ENCODE data around the gene CTU2.
"Not testable (repeated sequence)": the region's sequence is repeated elsewhere in the genome, so short reads cannot be mapped to it uniquely, and the experiment has no call there.

CTU2 gene

DNA sequence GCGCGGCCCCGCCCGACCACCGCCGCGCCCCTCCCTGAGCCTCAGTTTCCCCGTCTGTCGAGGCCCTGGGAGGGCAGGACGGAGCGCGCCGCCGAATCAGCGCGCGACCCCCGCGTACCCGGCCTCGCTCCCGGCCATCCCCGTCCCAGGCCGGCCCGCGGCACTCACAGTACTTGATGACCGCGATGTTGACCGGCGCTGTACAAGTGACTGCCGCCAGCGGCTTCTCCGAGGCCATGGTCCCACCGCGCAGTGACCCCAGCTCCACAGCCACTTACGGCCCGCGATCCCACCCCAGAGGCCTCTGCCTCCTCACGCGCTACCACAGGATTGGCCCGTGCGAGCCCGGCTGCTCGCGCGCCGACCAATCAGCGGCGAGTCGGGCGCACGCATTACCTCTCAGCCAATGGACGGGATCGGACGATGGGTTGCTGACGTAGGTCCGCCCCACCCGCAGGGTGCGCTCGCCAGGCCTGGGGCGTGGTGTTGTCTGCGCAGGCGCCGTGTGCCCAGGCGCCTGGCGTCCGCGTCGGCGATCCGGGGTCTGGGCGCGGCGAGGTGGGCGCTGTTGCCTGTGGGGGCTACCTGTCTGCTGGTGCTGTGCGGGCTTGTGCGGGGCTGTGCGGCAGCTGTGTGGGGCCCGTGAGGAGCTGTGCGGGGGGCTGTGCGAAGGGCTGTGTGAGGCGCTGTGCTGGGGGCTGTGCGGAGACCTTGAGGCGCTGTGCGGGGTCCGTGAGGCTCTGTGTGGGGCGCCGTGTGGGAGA is 43.3 kb upstream of the CTU2 start, which contains the start of gene MVD:
MVD (minus strand) TSS at position 249 of the 764 bp plus-strand sequence; CDS start at position 238, 11 bp downstream.
- Histone ChIP-seq H3K27ac (peak within 1 kb of the TSS; percentile 73 to 89), H3K4me3 (peak within 1 kb of the TSS; percentile 96)
- TF ChIP-seq, protein P1, sequence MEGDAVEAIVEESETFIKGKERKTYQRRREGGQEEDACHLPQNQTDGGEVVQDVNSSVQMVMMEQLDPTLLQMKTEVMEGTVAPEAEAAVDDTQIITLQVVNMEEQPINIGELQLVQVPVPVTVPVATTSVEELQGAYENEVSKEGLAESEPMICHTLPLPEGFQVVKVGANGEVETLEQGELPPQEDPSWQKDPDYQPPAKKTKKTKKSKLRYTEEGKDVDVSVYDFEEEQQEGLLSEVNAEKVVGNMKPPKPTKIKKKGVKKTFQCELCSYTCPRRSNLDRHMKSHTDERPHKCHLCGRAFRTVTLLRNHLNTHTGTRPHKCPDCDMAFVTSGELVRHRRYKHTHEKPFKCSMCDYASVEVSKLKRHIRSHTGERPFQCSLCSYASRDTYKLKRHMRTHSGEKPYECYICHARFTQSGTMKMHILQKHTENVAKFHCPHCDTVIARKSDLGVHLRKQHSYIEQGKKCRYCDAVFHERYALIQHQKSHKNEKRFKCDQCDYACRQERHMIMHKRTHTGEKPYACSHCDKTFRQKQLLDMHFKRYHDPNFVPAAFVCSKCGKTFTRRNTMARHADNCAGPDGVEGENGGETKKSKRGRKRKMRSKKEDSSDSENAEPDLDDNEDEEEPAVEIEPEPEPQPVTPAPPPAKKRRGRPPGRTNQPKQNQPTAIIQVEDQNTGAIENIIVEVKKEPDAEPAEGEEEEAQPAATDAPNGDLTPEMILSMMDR (IDR thresholded peaks at IDR 0.05), result no peak
- peak; percentile 98 for DNase-seq (ENCODE audit: low spot score)

DNA sequence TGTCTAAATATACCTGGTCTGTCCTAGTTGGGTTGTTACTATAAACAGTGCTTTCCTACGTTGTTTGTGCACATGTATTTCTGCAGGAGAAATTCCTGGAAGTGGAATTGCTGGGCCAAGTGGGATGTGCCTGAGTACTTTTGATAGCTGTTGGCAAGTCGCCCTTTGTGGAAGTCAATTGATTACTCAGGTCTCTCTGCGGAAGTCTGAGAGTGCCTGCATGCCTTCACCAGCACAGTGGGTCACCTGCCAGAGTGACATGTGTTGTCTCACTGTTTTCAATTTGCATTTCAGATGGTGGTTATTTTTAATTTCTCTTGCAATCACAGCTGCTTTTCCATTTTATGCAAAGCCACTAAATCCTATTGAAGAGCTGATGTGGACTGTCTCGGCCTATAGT is 41.2 kb upstream of the CTU2 start:
- no peak for DNase-seq (ENCODE audit: low spot score)
- Histone ChIP-seq H3K27ac (no peak overlapping the region), H3K4me3 (no peak overlapping the region)
- TF ChIP-seq, protein P1 (IDR thresholded peaks at IDR 0.05), result no peak

DNA sequence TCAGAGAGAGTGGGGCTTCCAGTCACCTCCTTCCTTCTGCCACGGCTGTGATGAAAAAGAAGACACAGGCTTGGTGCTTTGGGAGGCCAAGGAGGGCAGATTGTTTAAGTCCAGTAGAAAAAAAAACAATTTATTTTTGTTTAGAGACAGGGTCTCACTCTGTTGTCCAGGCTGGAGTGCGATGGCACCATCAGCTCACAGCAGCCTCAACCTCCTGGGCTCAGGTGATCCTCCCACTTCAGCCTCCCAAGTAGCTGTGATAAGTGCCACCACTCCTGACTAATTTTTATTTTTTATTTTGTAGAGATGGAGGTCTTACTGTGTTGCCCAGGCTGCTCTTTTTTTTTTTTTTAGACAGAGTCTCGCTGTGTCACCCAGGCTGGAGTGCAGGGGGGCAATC is 40.7 kb upstream of the CTU2 start:
- Histone ChIP-seq H3K4me3 (no peak overlapping the region), H3K27ac (no peak overlapping the region)
- TF ChIP-seq, protein P1 (IDR thresholded peaks at IDR 0.05), result no peak
- no peak for DNase-seq (ENCODE audit: low spot score)

DNA sequence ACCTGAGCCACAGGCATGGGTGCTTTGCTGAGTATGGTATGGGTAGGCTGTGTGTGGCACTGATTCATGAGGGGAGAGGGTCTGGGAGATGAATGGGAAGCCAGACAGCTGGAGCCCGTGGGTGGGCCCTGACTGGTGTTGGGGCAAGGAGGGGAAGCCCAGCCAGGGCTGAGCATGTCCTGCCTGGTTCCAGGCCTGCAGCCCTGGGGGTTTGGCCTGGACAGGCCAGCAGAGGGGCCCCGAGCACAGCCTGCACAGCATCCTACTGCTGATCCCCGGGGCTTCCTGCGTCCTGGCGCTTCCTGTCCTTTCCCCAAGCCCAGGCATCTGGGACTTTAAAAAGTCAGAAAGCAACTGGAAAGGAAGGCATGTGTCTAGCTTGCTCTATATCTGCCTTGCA is 38.8 kb upstream of the CTU2 start:
- TF ChIP-seq, protein P1 (IDR thresholded peaks at IDR 0.05), result no peak
- Histone ChIP-seq H3K27ac (no peak overlapping the region), H3K4me3 (no peak overlapping the region)
- DNase-seq (ENCODE audit: low spot score), result no peak

DNA sequence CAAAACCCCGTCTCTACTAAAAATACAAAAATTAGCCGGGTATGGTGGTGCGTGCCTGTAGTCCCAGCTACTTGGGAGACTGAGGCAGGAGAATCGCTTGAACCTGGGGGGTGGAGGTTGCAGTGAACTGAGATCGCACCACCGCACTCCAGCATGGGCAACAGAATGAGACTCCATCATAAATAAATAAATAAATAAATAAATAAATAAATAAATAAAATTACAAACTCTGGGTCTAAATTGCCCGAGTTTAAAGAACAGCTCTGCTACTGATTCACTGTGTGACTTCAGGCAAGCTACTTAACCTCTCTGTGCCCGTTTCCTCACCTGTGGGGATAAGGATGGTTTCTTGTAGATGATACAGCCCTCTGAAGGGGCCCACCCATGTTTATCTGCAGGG is 36.8 kb upstream of the CTU2 start:
- not testable (repeated sequence) for H3K4me3 ChIP-seq; DNase-seq (ENCODE audit: low spot score); H3K27ac ChIP-seq

DNA sequence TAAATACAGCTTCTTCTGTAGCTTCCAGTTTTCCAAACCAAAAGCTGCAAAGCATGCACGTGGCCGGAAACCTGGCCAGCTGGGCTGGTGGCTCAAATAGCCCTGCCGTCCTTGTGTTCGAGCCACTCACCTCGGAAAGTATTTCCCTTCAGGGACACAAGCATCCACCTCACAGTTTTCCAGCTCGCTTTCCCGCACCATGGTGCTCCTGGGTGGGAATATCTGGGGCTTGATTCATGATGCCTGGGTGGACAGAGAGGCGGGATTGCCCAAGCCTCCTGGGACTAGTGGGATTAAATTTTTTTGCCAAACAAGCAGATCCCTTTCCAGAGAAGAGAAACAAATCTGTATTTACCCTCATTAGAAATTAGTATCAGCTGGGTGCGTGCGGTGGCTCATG is 36.3 kb upstream of the CTU2 start:
- TF ChIP-seq, protein P1 (IDR thresholded peaks at IDR 0.05), result no peak
- Histone ChIP-seq H3K27ac (no peak overlapping the region), H3K4me3 (no peak overlapping the region)
- DNase-seq (ENCODE audit: low spot score), result no peak

DNA sequence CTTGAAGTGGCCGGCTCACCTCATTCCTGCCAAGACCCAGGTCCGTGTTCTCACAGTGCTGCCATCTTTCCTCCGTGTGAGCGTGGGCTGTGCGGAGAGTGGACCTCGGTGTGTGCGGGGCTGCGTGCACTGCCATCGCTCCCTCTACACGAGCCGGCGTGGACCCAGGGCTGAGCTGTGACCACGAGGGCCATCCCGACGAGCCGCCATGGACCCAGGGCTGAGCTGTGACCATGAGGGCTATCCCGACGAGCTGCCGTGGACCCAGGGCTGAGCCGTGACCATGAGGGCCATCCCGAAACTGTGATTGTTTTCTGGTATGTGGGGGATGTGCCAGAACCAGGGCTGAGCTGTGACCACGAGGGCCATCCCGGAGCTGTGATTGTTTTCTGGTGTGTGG is 34.5 kb upstream of the CTU2 start:
- TF ChIP-seq, protein P1 (IDR thresholded peaks at IDR 0.05), result no peak
- Histone ChIP-seq H3K4me3 (no peak overlapping the region), H3K27ac (no peak overlapping the region)
- no peak for DNase-seq (ENCODE audit: low spot score)
